Neural cell (in vitro differentiated cells): ENCODE results near the gene ALDH1A3. TPM values are rescaled to one million over a fixed set of nuclear protein-coding genes. Genes with fewer than 3 reads are reported as not detected.

ENCODE experiments used
- H2AFZ ChIP-seq: fragments of 200-600, 300-800 bp; sonication (generic), shearing (Covaris generic); 2 replicates; pipeline ENCODE4 v1.6.0; 2014; ENCODE audit warnings: low read depth, mild to moderate bottlenecking, antibody characterized with exemption, low read length, moderate library complexity
- H3F3A ChIP-seq: fragments of 200-600 bp; shearing (Covaris generic); 2 replicates; pipeline ENCODE4 v1.6.1; 2016; ENCODE audit warnings: mild to moderate bottlenecking, moderate library complexity, mixed read lengths, antibody characterized with exemption, low read length; ENCODE audit not compliant: insufficient read depth, poor library complexity, severe bottlenecking
- H3K27ac ChIP-seq: fragments of 200-600, 300-800 bp; sonication (generic), shearing (Covaris generic); 2 replicates; pipeline ENCODE4 v1.5.1; 2014; ENCODE audit warnings: mild to moderate bottlenecking, low read length, moderate library complexity
- H3K27me3 ChIP-seq: fragments of 300-800, 200-600 bp; sonication (generic), shearing (Covaris generic); 2 replicates; pipeline ENCODE4 v1.6.0; 2014; ENCODE audit warnings: mild to moderate bottlenecking, low read depth, low read length, moderate library complexity; ENCODE audit not compliant: insufficient read depth
- H3K36me3 ChIP-seq: fragments of 300-800, 200-600 bp; sonication (generic), shearing (Covaris generic); 2 replicates; pipeline ENCODE4 v1.5.1; 2014; ENCODE audit warnings: mild to moderate bottlenecking, antibody characterized with exemption, low read length, moderate library complexity; ENCODE audit not compliant: insufficient read depth
- H3K4me2 ChIP-seq: fragments of 300-800, 200-600 bp; sonication (generic), shearing (Covaris generic); 2 replicates; pipeline ENCODE4 v1.6.0; 2014; ENCODE audit warnings: mild to moderate bottlenecking, low read length
- H3K4me3 ChIP-seq: fragments of 300-800, 200-600 bp; sonication (generic), shearing (Covaris generic); 2 replicates; pipeline ENCODE4 v1.5.1; 2014; ENCODE audit warnings: mild to moderate bottlenecking, low read length, moderate library complexity
- H3K79me2 ChIP-seq: fragments of 200-600 bp; shearing (Covaris generic); replicated peaks from 2 replicates; pipeline ENCODE4 v1.6.0; 2014; ENCODE audit warnings: mild to moderate bottlenecking, low read length, moderate library complexity; ENCODE audit not compliant: insufficient read depth
- H3K9ac ChIP-seq: fragments of 300-800, 200-600 bp; sonication (generic), shearing (Covaris generic); 2 replicates; pipeline ENCODE4 v1.6.1; 2016; ENCODE audit warnings: mild to moderate bottlenecking, low read length, mixed read lengths
- H3K9me2 ChIP-seq: fragments of 200-600 bp; shearing (Covaris generic); 2 replicates; pipeline ENCODE4 v1.6.1; 2016; ENCODE audit warnings: mild to moderate bottlenecking, low read length, mixed read lengths; ENCODE audit not compliant: insufficient read depth
- H3K9me3 ChIP-seq: fragments of 200-600, 300-800 bp; sonication (generic), shearing (Covaris generic); 2 replicates; pipeline ENCODE4 v1.6.1; 2016; ENCODE audit warnings: mild to moderate bottlenecking, mixed run types, low read length, moderate library complexity, mixed read lengths
- H4K20me1 ChIP-seq: fragments of 200-600 bp; shearing (Covaris generic); 2 replicates; pipeline ENCODE4 v1.6.1; 2016; ENCODE audit warnings: mild to moderate bottlenecking, mixed run types; ENCODE audit not compliant: insufficient read depth
- CTCF ChIP-seq: fragments of 450-650 bp; IDR thresholded peaks from 2 replicates; pipeline ENCODE4 v1.5.1; 2014; ENCODE audit warnings: antibody characterized with exemption, mild to moderate bottlenecking, moderate library complexity; ENCODE audit not compliant: poor library complexity, severe bottlenecking
- EP300 ChIP-seq: fragments of 450-650 bp; conservative IDR thresholded peaks from 2 replicates; pipeline ENCODE4 v1.6.1; 2014; ENCODE audit warnings: antibody characterized with exemption, mild to moderate bottlenecking, moderate library complexity; ENCODE audit not compliant: poor library complexity, severe bottlenecking
- EZH2 ChIP-seq: fragments of 200-600, 300-800 bp; shearing (Covaris generic), sonication (generic); IDR thresholded peaks from 2 replicates; pipeline ENCODE4 v1.6.1; 2014; ENCODE audit warnings: antibody characterized with exemption, low read length, borderline replicate concordance, mild to moderate bottlenecking; ENCODE audit not compliant: insufficient read depth, poor library complexity, severe bottlenecking
- MXI1 ChIP-seq: fragments of 450-650 bp; conservative IDR thresholded peaks from 2 replicates; pipeline ENCODE4 v1.6.1; 2014; ENCODE audit warnings: antibody characterized with exemption, mild to moderate bottlenecking; ENCODE audit not compliant: poor library complexity, severe bottlenecking
- POLR2AphosphoS5 ChIP-seq: IDR thresholded peaks from 2 replicates; pipeline ENCODE4 v1.6.1; 2012
- RAD21 ChIP-seq: fragments of 450-650 bp; conservative IDR thresholded peaks from 2 replicates; pipeline ENCODE4 v1.6.1; 2014; ENCODE audit warnings: antibody characterized with exemption, mild to moderate bottlenecking, moderate library complexity
- SMC3 ChIP-seq: fragments of 450-650 bp; conservative IDR thresholded peaks from 2 replicates; pipeline ENCODE4 v1.6.1; 2014; ENCODE audit warnings: antibody characterized with exemption, mild to moderate bottlenecking, moderate library complexity; ENCODE audit not compliant: poor library complexity
- TAF1 ChIP-seq: IDR thresholded peaks from 2 replicates; pipeline ENCODE4 v1.6.1; 2012; ENCODE audit warnings: low read depth
- polyA plus RNA-seq: library from polyadenylated mRNA; depleted of rRNA; stranded (reverse); fragments of >200 nt; gene quantifications from 2 replicates; pipeline ENCODE4 v1.2.3, GENCODE V29; 2014
- TF ChIP-seq, protein P1 (sequence below): IDR thresholded peaks from 2 replicates; pipeline ENCODE4 v1.6.1; 2012; ENCODE audit warnings: borderline replicate concordance

Gene ALDH1A3
- polyA plus RNA-seq, 1 donor from 2014 or later = 0.06 TPM

DNA sequence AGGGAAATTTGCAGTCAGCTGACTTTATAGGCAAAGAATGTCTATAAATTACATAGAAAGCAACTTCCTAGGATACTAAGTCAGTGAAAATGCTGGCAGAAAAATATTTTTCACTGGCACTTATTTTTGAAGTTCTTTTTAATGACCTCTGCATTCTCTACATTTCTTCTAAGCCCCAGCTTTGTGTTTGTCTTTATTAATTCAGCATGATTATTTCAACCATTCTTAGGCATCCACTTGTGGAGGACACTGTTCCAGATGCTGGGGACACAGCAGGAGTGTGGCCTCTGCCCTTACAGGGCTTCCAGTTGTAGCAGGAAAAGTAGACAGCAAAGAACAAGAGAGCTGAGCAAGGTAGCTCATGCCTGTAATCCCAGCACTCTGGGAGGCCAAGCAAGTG is 54.5 kb downstream of the ALDH1A3 start:
- H3K36me3 ChIP-seq = no peaks in the 10 kb centered on the region

DNA sequence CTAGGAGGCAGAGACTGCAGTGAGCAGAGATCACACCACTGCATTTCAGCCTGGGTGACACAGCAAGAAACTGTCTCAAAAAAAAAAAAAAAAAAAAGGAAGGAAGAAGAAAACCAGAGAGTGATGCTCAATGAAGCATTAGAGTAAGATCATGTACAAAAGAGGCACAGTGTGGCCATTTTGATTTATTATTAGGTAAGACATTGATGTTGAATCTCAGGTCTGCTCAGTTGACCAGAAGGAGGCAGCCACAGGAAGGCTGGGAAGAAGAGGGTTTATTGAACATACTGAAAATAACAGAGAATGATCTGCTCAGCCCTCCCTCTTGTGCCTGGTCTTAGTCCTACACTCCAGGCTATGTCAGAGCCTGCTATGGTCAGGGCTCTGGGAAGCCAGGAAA is 55.1 kb downstream of the ALDH1A3 start:
- H3K9me3 ChIP-seq = no peaks in the 10 kb centered on the region
- no peaks in the 10 kb centered on the region for H4K20me1 ChIP-seq
- no peak for TF ChIP-seq SMC3
- no peak for TF ChIP-seq CTCF
- TF ChIP-seq EZH2 = no peak
- no peak for TF ChIP-seq TAF1
- TF ChIP-seq, protein P1, sequence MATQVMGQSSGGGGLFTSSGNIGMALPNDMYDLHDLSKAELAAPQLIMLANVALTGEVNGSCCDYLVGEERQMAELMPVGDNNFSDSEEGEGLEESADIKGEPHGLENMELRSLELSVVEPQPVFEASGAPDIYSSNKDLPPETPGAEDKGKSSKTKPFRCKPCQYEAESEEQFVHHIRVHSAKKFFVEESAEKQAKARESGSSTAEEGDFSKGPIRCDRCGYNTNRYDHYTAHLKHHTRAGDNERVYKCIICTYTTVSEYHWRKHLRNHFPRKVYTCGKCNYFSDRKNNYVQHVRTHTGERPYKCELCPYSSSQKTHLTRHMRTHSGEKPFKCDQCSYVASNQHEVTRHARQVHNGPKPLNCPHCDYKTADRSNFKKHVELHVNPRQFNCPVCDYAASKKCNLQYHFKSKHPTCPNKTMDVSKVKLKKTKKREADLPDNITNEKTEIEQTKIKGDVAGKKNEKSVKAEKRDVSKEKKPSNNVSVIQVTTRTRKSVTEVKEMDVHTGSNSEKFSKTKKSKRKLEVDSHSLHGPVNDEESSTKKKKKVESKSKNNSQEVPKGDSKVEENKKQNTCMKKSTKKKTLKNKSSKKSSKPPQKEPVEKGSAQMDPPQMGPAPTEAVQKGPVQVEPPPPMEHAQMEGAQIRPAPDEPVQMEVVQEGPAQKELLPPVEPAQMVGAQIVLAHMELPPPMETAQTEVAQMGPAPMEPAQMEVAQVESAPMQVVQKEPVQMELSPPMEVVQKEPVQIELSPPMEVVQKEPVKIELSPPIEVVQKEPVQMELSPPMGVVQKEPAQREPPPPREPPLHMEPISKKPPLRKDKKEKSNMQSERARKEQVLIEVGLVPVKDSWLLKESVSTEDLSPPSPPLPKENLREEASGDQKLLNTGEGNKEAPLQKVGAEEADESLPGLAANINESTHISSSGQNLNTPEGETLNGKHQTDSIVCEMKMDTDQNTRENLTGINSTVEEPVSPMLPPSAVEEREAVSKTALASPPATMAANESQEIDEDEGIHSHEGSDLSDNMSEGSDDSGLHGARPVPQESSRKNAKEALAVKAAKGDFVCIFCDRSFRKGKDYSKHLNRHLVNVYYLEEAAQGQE = no peak
- TF ChIP-seq POLR2AphosphoS5 = no peak
- TF ChIP-seq MXI1 = no peak
- TF ChIP-seq RAD21 = no peak
- no peak for TF ChIP-seq EP300
- no peaks in the 10 kb centered on the region for H3K36me3 ChIP-seq
- no peak overlapping the region for H3K4me2 ChIP-seq
- H3K9me2 ChIP-seq = no peaks in the 10 kb centered on the region
- no peak overlapping the region for H2AFZ ChIP-seq
- no peak overlapping the region for H3K27ac ChIP-seq
- no peaks in the 10 kb centered on the region for H3K79me2 ChIP-seq
- peaks cover 3% of the 10 kb centered on the region for H3K27me3 ChIP-seq
- H3F3A ChIP-seq = no peaks in the 10 kb centered on the region
- H3K9ac ChIP-seq = no peak overlapping the region
- no peak overlapping the region for H3K4me3 ChIP-seq

More for the DNA sequence above, 54.5 kb downstream of the ALDH1A3 start:
- Histone ChIP-seq H3K9me3 (no peaks in the 10 kb centered on the region), H3K27ac (no peak overlapping the region), H3K27me3 (peaks cover 3% of the 10 kb centered on the region), H3K4me2 (no peak overlapping the region), H3F3A (no peaks in the 10 kb centered on the region), H3K4me3 (no peak overlapping the region), H2AFZ (no peak overlapping the region), H3K9me2 (no peaks in the 10 kb centered on the region), H4K20me1 (no peaks in the 10 kb centered on the region), H3K9ac (no peak overlapping the region), H3K79me2 (no peaks in the 10 kb centered on the region)
- no peak for TF ChIP-seq SMC3
- TF ChIP-seq RAD21 = no peak
- no peak for TF ChIP-seq EZH2

GRCh38 chr15:100937171-100937570 is 57.5 kb downstream of the ALDH1A3 start:
- Histone ChIP-seq H3F3A (no peaks in the 10 kb centered on the region), H3K27me3 (peaks cover 3% of the 10 kb centered on the region), H3K9me3 (no peaks in the 10 kb centered on the region), H3K4me2 (no peak overlapping the region), H4K20me1 (no peaks in the 10 kb centered on the region), H3K36me3 (no peaks in the 10 kb centered on the region), H3K79me2 (no peaks in the 10 kb centered on the region), H3K4me3 (no peak overlapping the region), H2AFZ (no peak overlapping the region), H3K27ac (no peak overlapping the region), H3K9ac (no peak overlapping the region), H3K9me2 (no peaks in the 10 kb centered on the region)
- TF ChIP-seq RAD21 = no peak
- no peak for TF ChIP-seq SMC3
- TF ChIP-seq, protein P1 = no peak
- TF ChIP-seq POLR2AphosphoS5 = no peak
- no peak for TF ChIP-seq EZH2
- TF ChIP-seq TAF1 = no peak
- no peak for TF ChIP-seq EP300
- TF ChIP-seq CTCF = no peak
- TF ChIP-seq MXI1 = no peak
